HG02623 (cell line): ENCODE measurements around the gene PLAC8.
"Not testable (repeated sequence)": the region's sequence is repeated elsewhere in the genome, so short reads cannot be mapped to it uniquely, and the experiment has no call there.

Source experiments
- ATAC-seq: cut with Tn5 transposase; IDR thresholded peaks from one replicate; pipeline ENCODE4 v1.9.1; 2021; ENCODE audit warnings: moderate library complexity; ENCODE audit not compliant: unreplicated experiment

The PLAC8 gene

GRCh38 chr4:83112678-83113428 is 1.7 kb downstream of the PLAC8 start:
- no peak for ATAC-seq

- ATAC-seq: no peak
Measured at GRCh38 chr4:83112231-83112630, 2.3 kb downstream of the PLAC8 start.

- not testable (repeated sequence) for ATAC-seq
Measured at GRCh38 chr4:83111751-83112141, 2.8 kb downstream of the PLAC8 start.

GRCh38 chr4:83110970-83111750 is 3.4 kb downstream of the PLAC8 start:
- no peak for ATAC-seq

GRCh38 chr4:83110223-83110945 is 4.1 kb downstream of the PLAC8 start:
- ATAC-seq: peak; percentile 60

DNA sequence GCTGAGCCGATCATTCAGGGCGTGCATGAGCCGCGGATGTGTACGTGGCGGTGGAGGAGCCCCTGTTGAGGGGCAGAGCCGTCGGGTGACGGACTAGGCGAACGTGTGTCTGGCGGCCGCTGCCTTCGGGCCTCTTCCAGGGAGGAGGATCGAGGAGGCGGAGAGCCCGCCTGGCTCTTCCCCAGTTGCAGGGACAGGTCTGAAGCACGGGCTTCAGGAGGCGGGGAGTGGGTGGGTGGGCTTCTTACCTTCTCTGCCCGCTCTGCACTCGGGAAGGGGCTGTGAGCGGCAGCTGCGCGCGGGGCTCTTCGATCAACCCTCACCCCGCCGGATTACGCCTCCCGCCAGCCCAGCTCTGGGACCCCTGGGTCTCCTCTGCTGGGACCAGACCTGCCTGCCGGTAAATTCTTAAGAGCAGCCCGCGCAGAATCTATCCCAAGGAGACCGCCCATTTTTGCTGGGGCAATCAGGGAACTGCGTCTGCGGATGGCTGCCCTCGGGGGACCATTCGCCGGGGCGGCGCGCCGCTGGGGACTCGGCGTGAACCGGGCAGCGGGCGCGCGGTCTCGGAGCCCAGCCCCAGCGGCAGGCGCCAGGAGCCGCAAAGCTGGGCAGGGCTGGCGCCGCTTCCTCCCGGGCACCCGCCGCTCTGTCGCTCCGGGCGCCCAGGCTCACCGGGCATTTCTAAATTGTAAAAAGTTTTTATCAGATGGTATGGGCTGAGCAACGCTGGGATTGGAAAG is 4.9 kb downstream of the PLAC8 start:
- peak; percentile 5 for ATAC-seq

DNA sequence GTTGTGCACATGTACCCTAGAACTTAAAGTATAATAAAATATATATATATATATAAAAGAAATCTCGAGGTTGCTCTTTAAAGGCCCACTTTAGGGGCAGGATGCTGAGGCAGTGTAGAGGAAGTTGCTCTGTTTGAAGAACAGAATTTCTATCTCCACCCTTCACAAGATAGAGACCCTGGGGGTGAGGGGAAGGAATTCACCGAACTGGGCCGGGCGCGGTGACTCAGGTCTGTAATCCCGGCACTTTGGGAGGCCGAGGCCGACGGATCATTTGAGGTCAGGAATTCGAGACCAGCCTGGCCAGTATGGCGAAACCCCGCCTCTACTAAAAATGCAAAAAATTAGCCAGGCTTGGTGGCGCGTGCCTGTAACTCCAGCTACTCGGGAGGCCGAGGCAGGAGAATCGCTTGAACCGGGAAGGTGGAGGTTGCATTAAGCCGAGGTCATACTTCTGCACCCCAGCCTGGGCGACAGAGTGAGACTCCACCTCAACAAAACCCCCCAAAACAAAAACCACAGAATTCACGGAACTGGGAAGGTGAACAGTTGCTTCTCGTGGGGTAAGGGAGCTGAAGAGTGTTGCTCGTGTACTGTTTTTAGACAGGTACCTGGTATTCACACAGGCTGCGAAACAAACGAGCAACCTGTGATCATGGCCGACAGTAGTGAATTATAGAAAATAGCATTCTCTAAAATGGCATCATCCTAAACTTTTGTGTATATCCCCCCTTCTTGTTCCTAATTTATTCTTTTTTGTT is 6.2 kb downstream of the PLAC8 start:
- ATAC-seq: no peak

DNA sequence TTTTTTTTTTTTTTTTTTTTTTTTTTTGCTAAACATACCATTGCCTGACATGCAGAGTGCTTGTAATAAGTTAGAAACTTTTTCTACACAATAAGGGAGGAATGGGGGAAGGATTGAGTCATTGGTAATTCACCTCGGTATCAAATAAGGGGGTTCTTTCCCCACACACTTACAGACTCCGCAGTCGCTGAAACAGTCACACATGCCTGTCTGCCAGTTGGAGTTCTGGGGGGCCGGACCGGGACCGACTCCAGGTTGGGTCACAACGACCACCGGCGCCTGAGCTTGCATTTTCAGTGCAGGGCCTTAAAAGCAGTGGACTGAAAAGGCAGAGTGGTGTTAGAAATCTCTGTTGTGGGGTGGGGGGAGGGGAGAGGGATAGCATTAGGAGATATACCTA is 6.9 kb downstream of the PLAC8 start:
- ATAC-seq: no peak

DNA sequence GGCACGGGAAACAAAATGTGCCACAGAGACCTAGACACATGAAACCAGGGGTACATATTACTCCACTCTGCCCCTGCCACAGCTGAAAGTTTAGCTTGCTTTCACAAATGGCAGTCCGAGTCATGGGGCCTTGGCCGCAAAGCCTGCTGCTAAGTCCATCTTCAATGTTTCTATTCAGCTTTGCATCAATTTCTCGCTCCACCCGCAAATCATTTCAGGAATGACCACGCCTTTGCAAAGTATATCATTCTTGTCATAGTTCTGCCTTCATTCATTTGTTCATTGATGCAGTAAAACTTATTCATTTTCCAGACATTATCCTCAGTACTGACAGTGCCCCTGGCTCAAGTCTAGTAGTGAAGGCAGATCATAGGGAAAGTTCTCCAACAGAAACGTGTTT is 9.5 kb downstream of the PLAC8 start:
- ATAC-seq: no peak

DNA sequence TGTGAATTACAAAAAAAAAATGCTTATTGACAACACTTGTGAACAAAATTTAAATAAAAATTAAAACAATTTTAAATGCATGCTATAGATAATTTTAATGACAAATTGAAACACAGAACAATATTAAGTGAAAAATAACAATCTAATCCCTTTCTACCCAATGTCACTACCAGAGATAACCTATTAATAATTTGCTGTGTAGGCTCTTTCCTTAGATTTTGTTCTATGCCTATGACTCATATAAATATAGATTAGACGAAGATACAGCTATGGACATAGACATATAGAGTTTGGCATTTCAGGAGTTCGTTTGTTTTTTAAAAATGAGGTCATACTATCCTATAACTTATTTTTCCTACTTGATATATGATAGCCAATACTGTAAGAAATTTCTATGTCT is 18.1 kb downstream of the PLAC8 start:
- ATAC-seq: no peak

DNA sequence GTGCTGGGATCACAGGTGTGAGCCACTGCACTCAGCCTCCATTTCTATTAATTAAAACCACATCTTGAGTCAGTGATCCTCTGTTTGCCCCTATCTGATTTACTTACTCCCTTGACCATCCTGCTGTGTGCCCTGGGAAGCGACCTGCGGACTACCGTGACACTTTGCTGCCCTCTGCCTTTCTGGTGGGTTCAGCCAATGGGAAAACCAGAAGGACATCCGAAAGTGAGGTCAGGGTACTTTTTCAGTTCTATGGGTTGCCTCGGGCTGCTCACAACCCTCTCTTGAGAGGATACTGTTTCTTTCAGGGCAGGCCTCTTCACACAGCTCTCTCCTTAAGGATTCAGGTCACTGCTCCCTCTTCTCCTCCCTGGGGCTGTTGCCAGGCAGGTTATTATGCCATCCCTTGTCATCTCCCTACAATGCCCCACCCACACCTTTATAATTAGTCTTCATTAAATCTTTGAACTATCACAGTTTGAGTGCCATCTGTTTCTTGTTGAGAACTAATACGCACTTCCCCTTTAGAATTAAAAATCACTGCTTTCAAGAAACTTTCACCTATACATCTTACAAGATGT is 21.4 kb downstream of the PLAC8 start:
- ATAC-seq: no peak

- no peak for ATAC-seq
Measured at GRCh38 chr4:83089410-83090157, 24.9 kb downstream of the PLAC8 start.

- not testable (repeated sequence) for ATAC-seq
Measured at GRCh38 chr4:83084956-83085355, 29.6 kb downstream of the PLAC8 start.

DNA sequence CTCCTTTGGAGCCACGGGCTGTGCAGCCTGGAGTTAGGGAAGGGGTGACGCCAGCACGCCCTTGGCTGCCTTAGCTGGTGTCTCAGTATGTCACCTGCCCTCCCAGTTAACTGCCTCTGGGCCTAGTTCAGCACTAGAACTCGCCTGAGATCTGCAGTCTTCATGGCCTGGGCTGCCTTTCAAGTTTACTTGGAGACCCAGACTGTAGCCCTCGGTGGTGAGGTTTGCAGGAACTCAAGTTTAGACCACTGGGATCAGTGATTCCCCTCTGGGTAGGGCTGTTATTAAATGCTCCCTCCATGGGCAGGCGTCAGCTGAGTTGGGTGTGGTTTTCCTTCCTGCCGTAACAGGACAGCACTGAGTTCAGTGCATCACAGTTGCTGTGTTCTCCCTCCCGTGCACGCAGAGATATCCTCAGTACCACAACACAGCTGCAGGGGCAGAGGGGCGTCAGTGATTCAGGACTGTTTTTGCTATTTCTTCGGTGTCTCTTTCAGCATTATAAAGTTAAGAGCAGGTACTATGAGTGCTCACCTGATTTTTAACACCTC is 30.5 kb downstream of the PLAC8 start:
- no peak for ATAC-seq

- ATAC-seq: no peak
Measured at GRCh38 chr4:83082777-83083176, 31.8 kb downstream of the PLAC8 start.

DNA sequence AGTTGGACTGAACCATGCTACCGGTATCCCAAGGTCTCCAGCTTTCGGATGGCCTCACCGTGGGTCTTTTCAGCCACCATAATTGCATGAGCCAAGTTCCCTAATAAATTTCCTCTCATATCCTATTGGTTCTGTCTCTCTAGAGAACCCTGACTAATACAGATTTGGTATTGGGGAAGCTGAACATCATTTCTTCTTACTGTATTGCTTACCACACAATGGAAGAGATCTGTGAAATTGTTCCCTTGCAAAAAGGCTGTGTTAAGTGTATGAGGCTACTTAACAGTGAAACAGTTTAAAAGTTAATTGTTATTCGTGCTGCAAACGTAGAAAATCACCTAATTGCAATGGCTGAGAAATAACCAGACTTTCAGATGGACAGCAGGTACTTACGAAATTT is 34.0 kb downstream of the PLAC8 start:
- no peak for ATAC-seq

DNA sequence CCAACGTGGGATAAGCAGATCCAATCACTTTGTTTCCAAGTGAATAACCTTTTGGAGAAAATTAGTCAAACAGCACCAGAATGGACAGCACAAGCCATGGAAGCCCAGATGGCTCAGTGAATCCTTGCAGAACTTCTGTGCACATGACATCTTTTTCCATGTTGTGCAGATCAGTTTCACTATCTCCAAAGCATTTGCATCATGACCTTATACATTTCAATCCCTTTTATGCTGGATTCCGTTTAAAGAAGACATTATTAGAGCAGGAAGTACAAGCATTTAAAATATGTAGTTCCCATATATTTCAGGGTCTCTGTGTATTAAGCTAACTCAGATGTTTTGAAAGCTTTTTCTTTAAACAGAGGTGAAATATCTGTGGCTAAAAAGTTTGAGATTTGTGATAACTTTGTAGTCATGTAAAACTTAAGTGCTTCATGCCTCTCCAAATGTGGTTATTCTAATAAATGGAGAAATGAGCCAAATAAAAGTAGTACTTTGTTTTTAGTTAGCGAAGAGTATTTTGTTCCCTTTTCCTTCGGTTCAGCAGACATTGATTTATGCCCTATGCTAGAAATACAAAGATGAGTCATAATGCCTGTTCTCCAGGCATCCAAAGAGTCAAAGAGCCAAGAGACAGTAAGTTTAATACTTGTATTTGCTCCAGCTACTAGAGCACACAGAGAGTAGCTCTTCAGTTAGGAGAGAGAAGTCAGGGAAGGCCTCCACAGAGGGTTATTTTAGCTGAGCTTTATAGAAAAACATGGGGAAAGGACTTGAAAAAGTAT is 39.0 kb downstream of the PLAC8 start:
- no peak for ATAC-seq

DNA sequence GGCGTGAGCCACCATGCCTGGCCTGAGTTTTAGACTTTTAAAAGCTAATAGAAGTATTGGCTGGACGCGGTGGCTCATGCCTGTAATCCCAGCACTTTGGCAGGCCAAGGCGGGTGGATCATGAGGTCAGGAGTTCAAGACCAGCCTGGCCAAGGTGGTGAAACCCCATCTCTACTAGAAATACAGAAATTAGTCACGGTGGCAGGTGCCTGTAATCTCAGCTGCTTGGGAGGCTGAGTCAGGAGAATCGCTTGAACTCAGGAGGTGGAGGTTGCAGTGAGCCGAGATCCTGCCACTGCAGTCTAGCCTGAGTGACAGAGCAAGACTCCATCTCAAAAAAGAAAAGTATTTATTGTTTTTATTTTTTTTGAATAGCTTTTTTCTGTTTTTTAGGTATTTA is 39.7 kb downstream of the PLAC8 start:
- not testable (repeated sequence) for ATAC-seq
